A673 (cell line): ENCODE results near the gene SLC25A47. TPM values are rescaled to one million over a fixed set of nuclear protein-coding genes. Genes with fewer than 3 reads are reported as not detected.

Experiments
- BruUV-seq: library from RNA; stranded (reverse); fragments of 400-500 nt; replicated peaks from 2 replicates; lab custom pipeline; 2021; lab: Mats Ljungman, UMichigan
- CTCF ChIA-PET: fragments of 300-600 bp; sonication (Branson Sonifier 250); formaldehyde crosslinking; loops from one replicate; lab custom pipeline; 2022; ENCODE audit warnings: antibody characterized with exemption; lab: Charles Lee
- POLR2A ChIA-PET: fragments of 300-600 bp; sonication (Branson Sonifier 250); formaldehyde crosslinking; loops from one replicate; lab custom pipeline; 2022; ENCODE audit warnings: antibody characterized with exemption; ENCODE audit not compliant: low non-redundant PET; lab: Charles Lee
- DNase-seq: peaks from one replicate; pipeline ENCODE4 v3.0.0-alpha.2; 2015; ENCODE audit warnings: low spot score
- H3K27ac ChIP-seq: fragments of 200-600 bp; sonication (generic); 2 replicates; pipeline ENCODE4 v1.5.1; 2016; ENCODE audit warnings: mixed run types, low read depth, mild to moderate bottlenecking, mixed read lengths, antibody characterized with exemption, low read length; ENCODE audit not compliant: poor library complexity, severe bottlenecking
- H3K27me3 ChIP-seq: fragments of 200-600 bp; sonication (generic); replicated peaks from 2 replicates; pipeline ENCODE4 v1.6.1; 2017; ENCODE audit warnings: mixed run types, low read depth, mild to moderate bottlenecking, mixed read lengths, antibody characterized with exemption, low read length; ENCODE audit not compliant: insufficient read depth, poor library complexity
- H3K36me3 ChIP-seq: fragments of 200-600 bp; sonication (generic); 2 replicates; pipeline ENCODE4 v1.6.1; 2016; ENCODE audit warnings: mixed run types, mild to moderate bottlenecking, mixed read lengths, antibody characterized with exemption, low read length; ENCODE audit not compliant: insufficient read depth, poor library complexity, severe bottlenecking
- H3K4me1 ChIP-seq: fragments of 200-600 bp; sonication (generic); 2 replicates; pipeline ENCODE4 v1.6.1; 2017; ENCODE audit warnings: mixed run types, mild to moderate bottlenecking, mixed read lengths, antibody characterized with exemption, low read length; ENCODE audit not compliant: insufficient read depth, poor library complexity, severe bottlenecking
- H3K4me3 ChIP-seq: fragments of 200-600 bp; sonication (generic); 2 replicates; pipeline ENCODE4 v1.5.1; 2016; ENCODE audit warnings: low read depth, mixed run types, mild to moderate bottlenecking, mixed read lengths, low read length; ENCODE audit not compliant: poor library complexity, severe bottlenecking
- H3K9me3 ChIP-seq: fragments of 200-600 bp; sonication (generic); 2 replicates; pipeline ENCODE4 v1.6.1; 2016; ENCODE audit warnings: mixed run types, low read depth, mild to moderate bottlenecking, mixed read lengths, antibody characterized with exemption, low read length; ENCODE audit not compliant: poor library complexity, severe bottlenecking
- EZH2 ChIP-seq: fragments of 200-600 bp; sonication (generic); IDR thresholded peaks from 2 replicates; pipeline ENCODE4 v1.6.1; 2017; ENCODE audit warnings: borderline replicate concordance, low read depth, mild to moderate bottlenecking, mixed read lengths, antibody characterized with exemption, low read length; ENCODE audit not compliant: poor library complexity, severe bottlenecking
- intact Hi-C: fragments of 100-400 bp; cut with micrococcal nuclease; formaldehyde crosslinking; loops from one replicate; pipeline ENCODE4 v1.10.0; 2022; ENCODE audit not compliant: unreplicated experiment
- total RNA-seq: library from RNA; stranded (reverse); gene quantifications from 2 replicates; pipeline ENCODE4 v1.2.3, GENCODE V29; 2021
- TF ChIP-seq, protein P1 (sequence below): fragments of 300-800, 200-600 bp; sonication (generic); conservative IDR thresholded peaks from 2 replicates; pipeline ENCODE4 v1.5.1; 2017; ENCODE audit warnings: low read depth, mild to moderate bottlenecking, antibody characterized with exemption, low read length, moderate library complexity, mixed read lengths

SLC25A47 gene
- total RNA-seq, 1 experiment from 2014 or later, result not detected

DNA sequence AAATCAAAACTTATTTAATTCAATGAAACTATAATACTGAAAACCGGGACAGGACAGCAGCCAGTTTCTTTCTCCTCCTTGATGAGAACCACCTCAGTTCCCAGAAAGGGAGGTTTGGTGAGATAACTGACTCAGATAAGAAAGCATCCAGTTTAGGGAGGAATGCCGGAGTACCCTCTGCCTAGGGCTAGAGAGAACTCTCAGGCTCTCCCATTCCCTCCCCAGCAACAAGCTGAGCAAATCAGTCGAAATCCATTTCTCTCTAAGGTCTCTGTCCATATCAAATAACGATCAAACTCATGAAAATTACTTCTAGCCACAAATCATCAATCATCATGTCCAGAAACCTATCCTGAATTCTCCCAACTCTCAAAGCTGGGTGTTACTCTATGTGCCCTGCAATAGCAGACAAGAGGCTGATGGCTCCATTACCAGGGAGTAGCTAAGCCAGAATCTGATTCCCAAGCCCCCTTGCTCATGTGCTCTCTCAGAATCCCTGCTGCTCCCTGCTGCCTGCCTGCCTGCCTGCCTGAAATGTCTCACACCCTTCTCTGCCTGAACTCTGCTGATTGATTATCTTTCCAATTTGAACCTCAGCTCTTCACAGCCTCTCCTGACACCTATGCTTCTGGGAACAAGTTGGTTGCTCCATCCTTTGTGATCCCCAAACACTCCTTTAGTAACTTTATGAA, 49.4 kb downstream of the SLC25A47 start:
- ChIA-PET CTCF (interaction anchor here (0.6 kb wide), 1 partner anchor 11 kb away, joined by 3 read pairs; no protein-coding TSS in a partner anchor), POLR2A (interaction anchor here (0.7 kb wide), 1 partner anchor 10 kb away, joined by 3 read pairs; no protein-coding TSS in a partner anchor)
- Histone ChIP-seq H3K27ac (no peak overlapping the region), H3K4me3 (no peak overlapping the region), H3K27me3 (no peaks in the 10 kb centered on the region), H3K36me3 (peaks cover 16% of the 10 kb centered on the region), H3K4me1 (peaks cover 5% of the 10 kb centered on the region), H3K9me3 (no peaks in the 10 kb centered on the region)
- intact Hi-C loops, result no loop called here
- DNase-seq, result no peak
- BruUV-seq, result no TSS peak
- TF ChIP-seq, protein P1, sequence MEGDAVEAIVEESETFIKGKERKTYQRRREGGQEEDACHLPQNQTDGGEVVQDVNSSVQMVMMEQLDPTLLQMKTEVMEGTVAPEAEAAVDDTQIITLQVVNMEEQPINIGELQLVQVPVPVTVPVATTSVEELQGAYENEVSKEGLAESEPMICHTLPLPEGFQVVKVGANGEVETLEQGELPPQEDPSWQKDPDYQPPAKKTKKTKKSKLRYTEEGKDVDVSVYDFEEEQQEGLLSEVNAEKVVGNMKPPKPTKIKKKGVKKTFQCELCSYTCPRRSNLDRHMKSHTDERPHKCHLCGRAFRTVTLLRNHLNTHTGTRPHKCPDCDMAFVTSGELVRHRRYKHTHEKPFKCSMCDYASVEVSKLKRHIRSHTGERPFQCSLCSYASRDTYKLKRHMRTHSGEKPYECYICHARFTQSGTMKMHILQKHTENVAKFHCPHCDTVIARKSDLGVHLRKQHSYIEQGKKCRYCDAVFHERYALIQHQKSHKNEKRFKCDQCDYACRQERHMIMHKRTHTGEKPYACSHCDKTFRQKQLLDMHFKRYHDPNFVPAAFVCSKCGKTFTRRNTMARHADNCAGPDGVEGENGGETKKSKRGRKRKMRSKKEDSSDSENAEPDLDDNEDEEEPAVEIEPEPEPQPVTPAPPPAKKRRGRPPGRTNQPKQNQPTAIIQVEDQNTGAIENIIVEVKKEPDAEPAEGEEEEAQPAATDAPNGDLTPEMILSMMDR, result no peak
- no peak for TF ChIP-seq EZH2

DNA sequence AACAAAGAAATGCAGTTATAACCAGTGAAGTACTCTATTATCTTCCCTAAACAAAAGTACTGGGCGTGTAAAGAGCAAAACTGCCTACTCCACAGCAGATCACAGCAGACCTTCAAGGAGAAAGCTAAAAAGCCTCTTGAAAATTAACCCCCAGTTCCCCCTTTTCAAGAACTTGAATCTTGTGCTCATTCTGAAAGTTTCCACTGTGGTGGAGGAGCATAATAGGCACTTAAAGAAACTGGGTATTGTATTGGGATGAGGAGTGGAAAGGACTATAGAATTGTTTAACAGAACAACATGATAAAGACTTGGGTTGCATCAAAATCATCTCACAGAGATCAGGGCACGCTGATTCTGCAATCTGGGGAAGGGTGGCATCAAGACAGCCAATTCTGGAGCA, 51.1 kb downstream of the SLC25A47 start:
- no peak for DNase-seq
- Histone ChIP-seq H3K4me1 (peaks cover 5% of the 10 kb centered on the region), H3K4me3 (peak overlapping the region; percentile 99), H3K9me3 (no peaks in the 10 kb centered on the region), H3K36me3 (peaks cover 4% of the 10 kb centered on the region), H3K27ac (no peak overlapping the region), H3K27me3 (no peaks in the 10 kb centered on the region)
- BruUV-seq, result no TSS peak
- ChIA-PET CTCF (no interaction called here), POLR2A (no interaction called here)
- TF ChIP-seq EZH2, result no peak
- TF ChIP-seq, protein P1, result no peak
- intact Hi-C loops, result no loop called here

DNA sequence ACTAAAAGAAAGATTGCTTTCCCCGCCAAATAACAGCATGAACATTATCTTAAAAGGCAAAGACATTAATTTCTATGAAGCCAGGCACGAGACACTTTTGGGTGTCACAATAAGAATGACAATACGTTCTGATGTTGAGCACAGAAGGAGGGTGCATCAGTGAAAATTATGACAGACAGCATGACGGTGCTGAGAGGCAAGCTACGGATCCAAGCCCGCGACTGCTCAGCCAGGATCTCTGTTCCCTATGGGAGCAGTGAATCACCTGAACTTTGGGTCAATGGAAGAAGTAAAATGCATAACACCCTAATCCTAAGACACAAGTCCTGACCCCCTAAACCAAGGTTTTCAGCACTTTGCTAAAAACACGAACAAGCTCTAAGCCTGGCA, 51.7 kb downstream of the SLC25A47 start:
- Histone ChIP-seq H3K9me3 (no peaks in the 10 kb centered on the region), H3K27ac (peak overlapping the region; percentile 96), H3K27me3 (no peaks in the 10 kb centered on the region), H3K4me1 (peaks cover 5% of the 10 kb centered on the region), H3K4me3 (peak overlapping the region; percentile 99), H3K36me3 (peaks cover 2% of the 10 kb centered on the region)
- ChIA-PET POLR2A (interaction anchor here (0.5 to 0.7 kb wide), 2 partner anchors 387 to 1721 kb away, joined by 3 read pairs; no protein-coding TSS in a partner anchor), CTCF (no interaction called here)
- intact Hi-C loops, result loop anchor here (5.0 kb wide), 1 partner anchor 393 kb away; no protein-coding TSS in a partner anchor
- BruUV-seq, result TSS peak; percentile 47
- TF ChIP-seq EZH2, result no peak
- TF ChIP-seq, protein P1, result no peak
- no peak for DNase-seq
